Loucy (cell line): ENCODE data around the gene PLEKHA4.

Experiments used
- CTCF ChIP-seq: fragments of 200-600 bp; sonication (generic); conservative IDR thresholded peaks from 2 replicates; pipeline ENCODE4 v1.5.1; 2014; ENCODE audit warnings: mild to moderate bottlenecking, antibody characterized with exemption, low read length
- EZH2phosphoT487 ChIP-seq: fragments of 200-600 bp; IDR thresholded peaks from 2 replicates; pipeline ENCODE4 v1.6.1; 2018; ENCODE audit warnings: antibody characterized with exemption, mild to moderate bottlenecking, moderate library complexity, borderline replicate concordance

- no peak for TF ChIP-seq EZH2phosphoT487
- TF ChIP-seq CTCF = no peak
These were observed 69.5 kb downstream of the PLEKHA4 start for GRCh38 chr19:48798937-48799336.
